ENCODE data around the gene FSTL5.

Gene FSTL5

DNA sequence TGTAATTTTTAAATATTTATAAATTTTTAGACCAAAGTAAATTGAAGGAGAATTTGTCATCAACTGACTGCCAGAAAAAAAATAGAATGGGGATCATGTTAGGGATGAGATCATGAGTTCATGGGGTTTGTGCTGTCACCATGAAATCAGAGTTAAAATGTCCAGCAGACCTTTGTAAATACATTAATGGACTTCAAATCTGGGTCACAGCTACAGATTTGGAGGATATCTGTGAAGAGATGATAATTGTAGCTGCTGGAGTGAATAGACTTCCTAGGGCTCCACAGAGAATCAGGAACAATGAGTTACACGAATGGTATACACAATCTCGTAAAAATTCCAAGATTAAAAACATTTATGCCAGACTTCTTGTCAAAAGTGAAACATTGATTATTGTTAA, 6.6 kb downstream of the FSTL5 start:
- H3K27ac ChIP-seq: no peak overlapping the region
- TF ChIP-seq, protein P1, sequence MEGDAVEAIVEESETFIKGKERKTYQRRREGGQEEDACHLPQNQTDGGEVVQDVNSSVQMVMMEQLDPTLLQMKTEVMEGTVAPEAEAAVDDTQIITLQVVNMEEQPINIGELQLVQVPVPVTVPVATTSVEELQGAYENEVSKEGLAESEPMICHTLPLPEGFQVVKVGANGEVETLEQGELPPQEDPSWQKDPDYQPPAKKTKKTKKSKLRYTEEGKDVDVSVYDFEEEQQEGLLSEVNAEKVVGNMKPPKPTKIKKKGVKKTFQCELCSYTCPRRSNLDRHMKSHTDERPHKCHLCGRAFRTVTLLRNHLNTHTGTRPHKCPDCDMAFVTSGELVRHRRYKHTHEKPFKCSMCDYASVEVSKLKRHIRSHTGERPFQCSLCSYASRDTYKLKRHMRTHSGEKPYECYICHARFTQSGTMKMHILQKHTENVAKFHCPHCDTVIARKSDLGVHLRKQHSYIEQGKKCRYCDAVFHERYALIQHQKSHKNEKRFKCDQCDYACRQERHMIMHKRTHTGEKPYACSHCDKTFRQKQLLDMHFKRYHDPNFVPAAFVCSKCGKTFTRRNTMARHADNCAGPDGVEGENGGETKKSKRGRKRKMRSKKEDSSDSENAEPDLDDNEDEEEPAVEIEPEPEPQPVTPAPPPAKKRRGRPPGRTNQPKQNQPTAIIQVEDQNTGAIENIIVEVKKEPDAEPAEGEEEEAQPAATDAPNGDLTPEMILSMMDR (IDR thresholded peaks at IDR 0.05): no peak
- H3K4me3 ChIP-seq: no peak overlapping the region
- no peak for DNase-seq (ENCODE audit: low spot score)

DNA sequence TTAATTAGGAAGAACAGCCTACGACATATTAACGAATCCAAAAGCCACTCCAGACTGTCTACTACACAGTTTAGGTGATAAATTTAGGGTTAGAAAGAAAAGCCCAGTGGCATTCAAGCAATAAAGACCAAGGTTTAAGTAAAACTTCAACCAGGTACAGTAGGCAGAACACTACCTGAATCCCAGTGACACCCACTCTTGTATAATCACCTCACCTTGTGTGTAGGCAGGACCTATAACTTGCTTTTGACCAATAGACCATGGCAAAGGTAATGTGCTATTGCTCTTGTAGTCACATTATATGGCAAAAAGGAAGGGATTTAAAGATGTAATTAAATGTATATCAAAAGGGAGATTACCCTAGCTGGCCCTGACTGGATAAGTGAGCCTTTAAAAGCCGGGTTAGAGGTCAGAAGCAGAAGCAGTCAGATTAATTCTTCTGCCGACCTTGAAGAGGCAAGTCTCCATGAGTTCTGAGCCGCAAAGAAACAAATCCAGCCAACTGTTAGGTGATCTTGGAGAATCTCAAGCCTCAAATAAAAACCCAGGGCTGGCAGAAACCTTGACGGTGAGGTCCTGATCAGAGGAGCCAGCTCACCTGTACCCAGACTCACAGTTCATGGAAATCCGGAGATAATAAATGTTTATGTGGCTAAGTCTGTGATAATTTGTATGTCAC, 8.8 kb downstream of the FSTL5 start:
- Histone ChIP-seq H3K27ac (no peak overlapping the region), H3K4me3 (no peak overlapping the region)
- TF ChIP-seq, protein P1 (IDR thresholded peaks at IDR 0.05): no peak
- no peak for DNase-seq (ENCODE audit: low spot score)

DNA sequence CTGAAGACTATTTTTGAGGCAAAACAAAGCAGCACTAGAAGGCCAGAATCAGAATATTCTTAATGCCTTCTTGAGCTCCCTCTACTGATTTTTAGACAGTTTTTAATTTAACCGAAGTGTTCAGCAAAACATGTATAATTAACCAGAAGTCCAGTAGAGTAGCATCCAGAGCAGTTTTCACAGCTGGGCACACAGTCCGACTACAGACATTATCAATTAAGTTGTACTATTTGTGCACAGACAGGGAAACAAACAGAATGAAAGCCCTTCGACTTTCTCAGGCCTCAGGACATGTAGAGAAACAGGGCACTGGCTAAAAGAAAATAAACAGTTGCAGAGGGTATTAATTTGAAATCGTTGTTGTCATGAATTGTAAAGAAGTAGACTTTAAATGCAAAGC, 11.9 kb downstream of the FSTL5 start:
- TF ChIP-seq, protein P1 (IDR thresholded peaks at IDR 0.05): no peak
- no peak for DNase-seq (ENCODE audit: low spot score)
- no peak overlapping the region for H3K4me3 ChIP-seq
- no peak overlapping the region for H3K27ac ChIP-seq

DNA sequence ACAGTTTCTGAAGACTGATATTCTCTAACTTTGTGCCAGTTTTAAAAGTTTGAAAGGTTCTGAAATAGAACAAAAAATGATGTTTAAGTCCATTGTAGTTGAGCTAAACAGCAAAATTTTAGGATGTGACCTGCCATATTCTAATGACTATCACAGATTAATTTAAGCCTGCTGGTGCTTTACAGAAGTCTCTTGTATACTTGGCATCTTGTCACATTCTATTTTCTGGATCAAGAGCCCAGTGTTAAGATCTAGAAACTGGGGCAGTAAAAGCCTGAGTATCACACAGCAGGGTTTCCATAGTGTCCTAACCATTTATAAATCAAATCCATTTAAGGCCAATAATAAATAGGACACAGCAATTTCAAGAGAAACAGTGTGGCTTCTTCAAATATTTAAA, 12.4 kb downstream of the FSTL5 start:
- TF ChIP-seq, protein P1 (IDR thresholded peaks at IDR 0.05): no peak
- DNase-seq (ENCODE audit: low spot score): no peak
- Histone ChIP-seq H3K27ac (no peak overlapping the region), H3K4me3 (no peak overlapping the region)

DNA sequence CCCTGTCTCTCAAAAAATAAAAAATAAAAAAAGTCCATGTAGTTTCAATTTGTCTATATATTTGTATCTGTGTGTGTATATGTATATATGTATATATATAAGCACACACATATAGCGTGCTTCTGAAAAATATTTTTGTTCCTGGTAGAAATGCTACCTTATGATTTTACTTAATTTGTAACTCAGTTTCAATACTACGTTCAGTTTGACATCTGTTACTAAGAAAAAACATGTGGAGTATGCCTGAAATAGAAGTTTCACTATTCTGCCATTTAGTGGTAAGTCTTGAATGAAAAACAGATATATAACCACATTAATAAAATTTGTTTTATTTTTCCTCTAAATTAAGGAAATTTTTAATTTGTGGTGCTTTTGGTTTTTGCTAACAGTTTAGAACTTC, 14.2 kb downstream of the FSTL5 start:
- TF ChIP-seq, protein P1 (IDR thresholded peaks at IDR 0.05): no peak
- no peak for DNase-seq (ENCODE audit: low spot score)
- no peak overlapping the region for H3K27ac ChIP-seq
- H3K4me3 ChIP-seq: no peak overlapping the region

DNA sequence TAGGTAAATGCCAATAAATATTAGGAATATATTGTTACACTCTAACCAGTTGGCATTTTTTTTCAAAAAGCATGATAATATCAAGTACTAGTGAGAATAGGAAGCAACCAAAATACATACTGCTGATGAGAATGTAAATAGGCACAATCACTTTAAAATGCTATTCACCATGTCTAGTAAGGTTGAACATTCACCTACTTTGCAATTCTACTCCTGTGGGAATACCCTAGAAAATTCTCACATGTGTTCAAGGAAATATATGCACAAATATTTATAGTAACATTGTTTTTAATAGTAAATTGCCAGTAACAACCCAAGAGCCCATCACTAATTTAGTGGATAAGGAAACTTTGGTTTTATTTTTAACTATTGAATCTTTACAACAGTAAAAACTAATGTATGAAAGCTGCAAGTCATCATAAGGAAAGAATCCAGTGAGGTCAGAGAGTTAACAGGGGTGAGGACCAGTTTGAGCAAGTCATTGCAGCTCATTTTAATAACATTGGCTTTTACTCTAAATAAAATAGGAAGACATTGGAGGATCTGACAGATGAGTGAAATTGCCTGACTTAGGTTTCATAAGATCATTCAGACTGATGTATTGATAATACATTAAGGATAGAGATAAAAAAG, 23.6 kb downstream of the FSTL5 start:
- Histone ChIP-seq H3K4me3 (no peak overlapping the region), H3K27ac (no peak overlapping the region)
- no peak for DNase-seq (ENCODE audit: low spot score)
- TF ChIP-seq, protein P1 (IDR thresholded peaks at IDR 0.05): no peak

DNA sequence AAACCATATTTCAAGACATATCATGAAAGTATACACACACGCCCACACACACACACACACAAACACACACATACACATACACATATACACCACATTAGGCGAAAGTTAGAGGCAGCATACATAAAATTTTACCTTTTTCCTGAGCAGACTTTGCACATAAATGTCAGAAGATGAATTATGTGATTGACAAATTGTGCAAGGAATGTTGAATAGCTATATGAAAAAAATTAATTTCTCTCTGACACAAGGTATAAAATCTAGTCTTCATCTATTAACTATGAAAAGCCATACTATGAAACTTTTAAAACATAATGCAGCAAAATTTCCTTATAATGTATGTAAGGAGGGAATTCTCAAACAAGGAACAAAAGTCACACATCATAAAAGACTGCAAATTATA, 24.4 kb downstream of the FSTL5 start:
- Histone ChIP-seq H3K4me3 (no peak overlapping the region), H3K27ac (no peak overlapping the region)
- TF ChIP-seq, protein P1 (IDR thresholded peaks at IDR 0.05): no peak
- DNase-seq (ENCODE audit: low spot score): no peak

All from coronary artery (tissue), 2 donors.